C1 segment of cervical spinal cord (tissue), 14 donors: ENCODE measurements around the gene ARID1A.
"Not testable (repeated sequence)": the region's sequence is repeated elsewhere in the genome, so short reads cannot be mapped to it uniquely, and the experiment has no call there.

Experiments
- DNase-seq, 14 donors: peaks; one replicate each; lab custom pipeline; 2025; lab: John Stamatoyannopoulos, UW

The ARID1A gene

DNA sequence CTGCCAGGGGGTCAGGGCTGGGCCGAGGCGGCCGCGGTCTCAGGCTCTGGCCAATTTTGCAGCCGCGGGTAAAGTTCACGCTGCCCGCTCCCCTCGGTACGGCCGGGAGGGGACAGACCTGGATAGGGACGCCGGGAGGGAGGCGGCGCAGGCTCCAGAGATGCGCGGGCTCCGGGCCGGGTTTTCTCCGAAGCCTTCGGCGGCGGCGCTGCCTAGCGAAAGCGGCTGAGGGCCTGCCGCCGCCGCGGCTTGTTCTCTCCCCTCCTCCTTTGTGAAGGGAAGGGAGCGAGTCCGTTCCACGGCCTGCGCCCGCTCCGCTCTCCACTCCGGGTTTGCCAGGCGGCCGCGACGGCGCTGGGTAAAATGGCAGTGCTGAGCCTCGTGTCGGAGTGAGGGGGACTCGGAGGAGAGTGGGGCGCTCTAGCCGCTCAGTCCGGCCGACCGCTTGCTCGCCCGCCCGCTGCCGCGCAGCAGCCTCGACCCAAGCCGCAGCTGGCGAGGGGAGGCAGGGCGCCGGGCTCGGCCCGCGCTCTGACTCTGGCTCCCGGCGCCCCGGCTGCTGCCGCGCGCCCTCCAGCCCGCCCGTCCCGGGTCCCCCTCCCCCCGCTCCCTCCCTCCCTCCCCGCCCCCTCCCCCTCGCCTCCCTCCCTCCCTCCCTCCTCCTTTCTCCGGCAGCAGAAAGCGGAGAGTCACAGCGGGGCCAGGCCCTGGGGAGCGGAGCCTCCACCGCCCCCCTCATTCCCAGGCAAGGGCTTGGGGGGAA, at the start of gene ARID1A:
TSS of gene ARID1A (plus strand) at position 660 of the 763 bp plus-strand sequence. CDS start 389 bp downstream, outside the sequence.
- peak; percentile 76 to 96 (median 94) for DNase-seq

DNA sequence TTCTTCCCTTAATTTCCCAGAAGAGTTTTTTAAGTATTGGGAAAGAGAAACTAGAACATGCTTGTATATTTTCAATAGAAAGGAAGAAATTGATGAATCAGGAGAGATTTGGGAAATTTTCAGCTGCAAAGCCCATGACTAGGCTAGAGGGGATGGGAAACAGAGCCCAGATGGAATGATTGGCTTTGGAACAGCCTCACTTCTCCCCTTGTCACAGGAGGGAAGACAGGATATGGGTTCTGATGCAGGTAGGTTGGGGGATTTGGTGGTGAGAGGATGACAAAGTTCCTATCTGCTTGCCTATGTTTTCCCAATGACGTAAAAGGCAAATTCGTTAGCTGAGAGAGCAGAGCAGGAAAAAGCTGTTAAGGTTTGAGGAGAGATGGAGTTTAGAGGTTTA, 31.0 kb upstream of the ARID1A start:
- no peak for DNase-seq

DNA sequence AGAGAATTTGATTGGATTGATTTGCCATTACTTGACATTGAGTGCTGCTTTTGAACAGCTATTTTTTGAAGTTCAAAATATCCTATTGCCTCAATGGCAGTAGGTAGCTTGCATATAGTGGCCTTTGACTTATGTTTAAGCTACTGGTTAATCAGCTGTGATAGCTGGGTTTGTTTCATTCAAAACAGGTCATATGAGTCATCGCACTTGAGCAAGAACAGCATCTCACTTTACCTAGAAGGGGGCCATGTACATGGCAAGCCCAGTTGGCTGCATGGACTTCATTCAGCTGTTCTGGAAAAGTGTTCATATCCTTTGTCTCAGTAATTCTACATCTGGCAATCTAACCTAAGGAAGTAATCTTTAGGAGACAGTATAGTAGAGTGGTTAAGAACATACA, 29.0 kb upstream of the ARID1A start:
- no peak for DNase-seq

DNA sequence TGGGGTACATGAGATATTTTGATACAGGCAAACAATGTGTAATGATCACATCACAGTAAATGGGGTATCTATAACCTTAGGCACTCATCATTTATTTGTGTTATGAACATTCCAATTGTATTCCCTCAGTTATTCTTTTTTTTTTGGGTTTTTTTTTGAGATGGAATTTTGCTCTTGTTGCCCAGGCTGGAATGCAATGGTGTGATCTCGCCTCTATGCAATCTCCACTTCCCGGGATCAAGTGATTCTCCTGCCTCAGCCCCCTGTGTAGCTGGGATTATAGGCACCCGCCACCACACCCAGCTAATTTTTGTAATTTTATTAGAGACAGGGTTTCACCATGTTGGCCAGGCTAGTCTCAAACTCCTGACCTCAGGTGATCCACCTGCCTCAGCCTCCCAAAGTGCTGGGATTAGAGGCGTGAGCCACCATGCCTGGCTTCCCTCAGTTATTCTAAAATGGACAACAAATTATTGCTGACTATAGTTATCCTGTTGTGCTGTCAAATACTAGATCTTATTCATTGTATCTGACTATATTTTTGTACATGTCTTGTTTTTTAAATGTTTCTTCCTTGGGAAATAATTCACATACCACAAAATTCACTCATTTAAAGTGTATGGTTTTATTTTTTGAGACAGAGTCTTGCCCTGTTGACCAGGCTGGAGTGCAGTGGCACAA, 27.6 kb upstream of the ARID1A start:
- DNase-seq, result not testable (repeated sequence)

DNA sequence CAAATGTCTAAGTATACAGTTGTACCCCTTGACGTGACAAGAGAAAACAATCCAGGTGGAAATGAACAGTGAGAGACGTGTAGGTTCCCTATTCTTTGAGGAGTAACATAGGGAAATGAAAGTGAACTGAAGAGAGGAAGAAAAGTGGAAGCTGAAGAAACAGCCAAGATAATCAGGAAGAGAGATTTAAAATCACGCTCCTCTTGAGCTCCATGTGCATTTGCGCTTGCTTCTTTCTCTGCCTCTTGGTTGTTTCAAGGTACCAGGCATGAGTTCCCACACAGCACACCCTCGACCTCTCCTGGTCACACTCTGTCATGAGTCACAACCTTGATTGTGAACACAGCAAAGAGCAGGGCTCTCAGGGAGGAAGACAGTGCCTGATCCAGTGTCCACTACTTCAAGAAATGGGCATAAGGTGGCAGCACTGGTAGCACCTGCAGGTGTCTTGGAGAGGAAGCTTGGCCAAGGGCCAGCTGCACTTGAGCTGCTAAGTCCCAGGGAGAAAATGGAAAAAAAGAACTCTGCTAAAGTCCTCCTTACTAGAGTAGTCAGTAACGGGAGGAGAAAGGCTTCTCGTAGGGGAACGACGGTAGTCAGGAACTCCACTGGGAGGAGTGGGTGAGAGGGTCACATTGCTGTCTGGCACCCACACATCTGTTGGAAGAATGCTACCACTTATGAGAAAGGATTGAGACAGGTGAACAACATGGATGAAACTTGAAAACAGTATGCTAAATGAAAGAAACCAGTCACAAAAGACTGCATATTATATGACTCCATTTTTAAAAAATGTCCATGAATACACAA, 18.3 kb upstream of the ARID1A start:
- DNase-seq, result peak in 10 of 14 donors; percentile 4 to 78 (median 42)

DNA sequence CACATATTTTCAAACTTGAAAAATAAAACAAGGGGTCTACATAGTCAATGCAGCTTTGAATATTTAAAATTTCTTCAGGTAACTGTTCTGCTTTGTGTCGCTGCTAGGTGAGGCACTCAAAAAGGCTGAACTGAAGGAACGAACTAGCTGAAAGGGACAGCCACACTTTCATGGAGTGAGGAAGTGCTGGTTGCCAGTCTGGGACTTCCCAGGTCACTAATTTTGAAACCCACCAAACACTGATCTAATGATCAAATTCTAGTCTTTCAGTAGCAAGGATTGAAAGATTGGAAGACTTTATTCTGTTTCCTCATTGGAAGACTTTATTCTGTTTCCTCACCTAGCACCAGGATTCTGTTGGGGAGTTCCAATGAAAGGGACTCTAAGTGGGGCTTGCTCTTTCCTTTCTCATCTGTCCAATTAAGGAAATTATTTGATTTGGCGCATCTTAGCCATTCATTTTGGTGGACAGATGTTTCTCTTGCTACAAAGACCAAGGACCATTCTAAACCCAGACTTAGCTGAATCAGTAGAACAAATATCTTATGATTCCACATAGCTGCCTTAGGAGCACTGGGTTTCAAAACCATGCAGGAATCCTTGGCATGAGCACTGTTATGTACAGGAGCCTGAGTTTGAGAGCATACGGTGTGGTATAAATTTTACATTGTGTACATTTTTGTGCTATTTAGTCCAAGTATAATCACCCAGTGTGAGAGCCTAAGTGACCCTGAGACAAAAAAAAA, 10.9 kb upstream of the ARID1A start:
- no peak for DNase-seq

DNA sequence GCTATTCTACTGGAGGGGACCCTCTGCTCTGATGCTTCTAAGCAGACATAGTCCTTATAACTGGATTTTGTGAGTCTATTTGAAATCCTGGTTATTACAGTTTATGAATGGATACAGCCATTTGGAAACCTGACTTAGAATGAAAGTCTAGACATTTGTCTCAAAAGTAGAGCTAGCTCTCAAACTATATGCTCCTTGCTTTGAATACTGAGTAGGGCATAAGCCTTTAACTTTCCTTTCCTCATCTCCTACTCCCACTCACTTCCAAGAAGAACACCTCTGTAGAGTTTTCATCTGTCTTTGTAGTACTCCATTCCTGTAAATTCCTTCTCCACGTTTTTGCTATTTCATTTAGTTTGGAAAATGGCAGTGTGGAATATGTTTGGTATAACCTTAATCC, 9.0 kb upstream of the ARID1A start:
- DNase-seq, result no peak

DNA sequence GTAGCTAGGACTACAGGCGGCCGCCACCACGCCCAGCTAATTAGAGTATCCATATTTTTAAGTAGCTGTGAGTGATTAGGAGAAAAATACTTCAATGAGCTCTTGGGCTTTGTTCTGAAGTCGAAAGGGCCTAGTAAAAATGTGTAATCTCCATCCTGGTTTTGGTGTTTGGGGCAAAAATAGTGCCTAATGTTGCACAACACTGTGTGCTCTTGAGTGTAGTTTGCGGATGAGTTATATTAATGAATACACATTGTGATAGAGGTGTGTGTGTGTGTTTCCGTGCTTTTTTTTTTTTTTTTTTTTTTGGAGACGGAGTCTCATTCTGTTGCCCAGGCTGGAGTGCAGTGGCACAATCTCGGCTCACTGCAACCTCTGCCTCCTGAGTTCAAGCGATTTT, 6.3 kb upstream of the ARID1A start:
- no peak for DNase-seq

DNA sequence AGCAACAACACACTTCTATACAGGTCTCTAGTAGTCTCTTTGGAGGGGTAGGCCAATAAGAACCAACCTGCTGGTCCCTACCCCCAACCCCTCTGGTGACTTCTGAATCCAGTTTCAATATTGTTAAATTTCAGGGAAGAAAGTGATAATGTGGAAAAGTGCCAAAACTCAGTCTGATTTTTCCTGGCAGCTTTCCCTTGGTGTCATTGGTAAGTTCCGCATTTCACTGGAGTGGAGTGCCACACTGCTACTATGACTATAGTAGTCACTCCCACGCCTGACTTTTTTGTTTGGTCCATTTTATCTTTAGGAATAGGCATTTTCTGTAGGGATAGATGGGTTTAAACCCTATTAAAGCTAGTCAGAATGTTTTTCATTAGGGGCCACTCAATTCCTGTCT, 5.7 kb upstream of the ARID1A start:
- DNase-seq, result no peak

DNA sequence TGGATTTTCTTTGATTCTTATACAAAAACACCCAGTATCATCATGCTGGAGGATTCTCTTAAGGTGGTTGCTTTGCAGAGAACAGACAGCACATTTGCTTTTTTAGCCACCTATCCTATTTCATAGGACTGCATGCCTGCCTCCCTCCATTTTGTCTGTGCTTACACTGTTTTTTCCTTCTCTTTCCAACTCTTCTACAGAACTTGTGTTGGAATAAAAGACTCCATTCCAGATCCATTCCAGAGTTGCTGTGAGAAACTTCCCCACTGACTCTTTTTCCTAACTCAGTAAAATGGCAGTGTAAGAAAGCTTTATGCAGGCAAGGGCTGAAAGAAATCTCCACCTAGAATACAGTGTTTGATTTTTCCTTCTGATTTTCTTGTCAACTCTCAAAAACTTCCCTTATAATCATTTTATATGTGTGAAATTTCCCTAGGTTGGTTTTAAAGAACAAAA, 5.2 kb upstream of the ARID1A start:
- no peak for DNase-seq

DNA sequence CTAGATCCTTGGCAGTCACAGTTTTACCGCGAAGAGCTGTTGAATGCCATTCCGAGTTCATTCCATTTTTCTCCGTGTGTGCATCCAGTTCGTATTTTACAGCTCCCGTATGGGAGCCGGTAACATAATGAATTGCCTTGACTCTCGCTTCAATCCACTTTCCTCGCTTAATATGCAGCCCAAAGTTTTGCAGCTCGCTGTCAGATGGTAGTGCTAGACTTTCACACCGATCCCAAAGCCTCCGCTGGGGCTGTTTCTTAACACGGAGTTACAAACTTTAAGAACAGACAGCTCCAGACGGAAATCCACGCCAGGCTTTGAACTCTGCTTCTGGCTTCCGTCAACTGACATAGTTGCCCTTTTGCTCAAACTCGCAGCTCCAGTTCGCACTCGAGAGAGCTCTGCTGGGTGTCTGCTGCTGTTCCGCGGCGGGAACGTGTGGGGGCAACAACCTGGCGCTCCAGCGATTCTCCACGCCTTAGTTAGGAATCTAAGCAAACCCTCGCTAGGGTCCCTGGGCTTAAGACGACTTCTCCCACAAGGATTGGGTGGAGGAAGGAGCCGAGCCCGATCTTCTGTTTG, 3.5 kb upstream of the ARID1A start:
- peak in 13 of 14 donors; percentile 44 to 89 (median 82) for DNase-seq

DNA sequence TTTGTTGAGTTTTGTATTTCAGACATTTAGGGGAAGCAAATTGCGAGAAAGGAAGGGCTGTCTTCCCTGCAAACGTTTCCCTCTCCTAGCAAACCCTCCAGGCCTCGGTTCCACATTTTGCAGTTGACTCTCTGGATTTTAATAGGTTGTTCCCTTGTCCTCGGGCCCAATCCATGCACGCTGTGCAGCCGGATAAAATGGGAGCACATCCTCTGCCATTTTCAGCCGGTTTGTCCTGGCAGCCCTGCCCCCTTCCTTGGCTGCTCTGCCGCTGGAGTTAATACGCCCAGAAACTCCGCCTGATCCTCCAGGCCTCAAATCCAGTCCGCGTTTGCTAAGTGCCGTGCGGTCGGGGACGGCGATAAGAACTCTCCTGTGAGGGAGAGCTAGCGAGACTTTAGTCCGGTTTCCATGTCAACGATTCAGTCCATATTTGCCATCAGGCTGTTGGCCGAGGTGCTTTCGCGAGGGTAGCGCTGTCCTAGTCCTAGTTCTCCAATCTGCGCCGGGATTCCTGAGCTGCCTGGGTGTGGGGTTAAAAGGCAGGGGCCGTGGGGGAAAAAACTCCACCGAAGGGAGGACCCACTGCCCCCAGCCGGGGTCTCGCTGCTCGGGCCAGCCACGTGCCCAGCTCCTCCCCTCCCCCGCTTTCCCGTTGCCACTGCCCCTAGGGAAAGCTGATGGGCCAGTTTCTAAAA, 2.9 kb upstream of the ARID1A start:
- DNase-seq, result peak; percentile 43 to 97 (median 88)

DNA sequence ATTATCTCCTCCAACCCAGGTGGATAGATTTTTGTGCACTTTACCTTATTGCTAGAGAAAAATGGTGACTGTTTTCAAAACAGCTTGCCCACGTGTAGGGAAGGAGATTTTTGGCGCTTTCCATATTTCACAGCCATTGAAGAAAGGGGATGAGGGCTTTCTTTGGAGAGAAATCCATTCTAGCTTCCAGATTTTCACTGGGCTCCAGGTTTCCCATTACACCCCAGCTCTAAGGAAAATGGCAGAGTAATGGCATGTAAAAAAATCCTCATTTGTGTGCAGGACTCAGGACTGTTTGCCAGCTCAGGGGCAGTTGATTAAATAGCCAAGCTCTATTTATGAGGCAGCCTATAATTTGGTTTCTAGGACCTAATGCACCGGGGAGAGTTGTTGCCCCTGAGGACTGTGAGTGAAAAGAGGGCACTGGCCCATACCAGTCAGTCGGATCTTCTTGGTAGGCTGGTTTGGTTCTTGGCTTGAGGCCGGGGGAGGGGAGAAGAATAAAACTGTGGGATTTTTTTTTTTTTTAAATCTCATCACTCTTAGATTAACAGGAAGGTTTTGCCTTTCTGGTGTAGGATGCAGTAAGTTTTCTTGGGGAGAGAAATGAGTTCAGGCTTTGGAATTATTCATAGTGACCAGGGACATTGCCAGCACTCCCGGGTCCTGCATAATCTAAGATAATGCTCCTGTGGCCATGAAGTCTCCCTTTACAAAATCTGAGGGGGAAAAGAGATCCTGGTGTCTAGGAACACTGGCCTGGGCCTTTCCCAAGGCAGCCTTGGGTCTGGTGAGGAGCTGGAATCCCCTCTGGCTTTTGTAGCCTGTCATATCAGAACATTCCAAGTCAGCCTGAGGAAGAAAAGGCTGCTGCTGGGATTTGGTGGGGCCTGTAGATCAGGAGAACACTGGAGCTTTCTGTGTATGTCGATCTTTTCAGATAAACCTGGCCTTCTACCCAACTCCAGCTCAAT, 1.9 kb upstream of the ARID1A start:
- DNase-seq, result peak in 2 of 14 donors; percentile 8 to 15

DNA sequence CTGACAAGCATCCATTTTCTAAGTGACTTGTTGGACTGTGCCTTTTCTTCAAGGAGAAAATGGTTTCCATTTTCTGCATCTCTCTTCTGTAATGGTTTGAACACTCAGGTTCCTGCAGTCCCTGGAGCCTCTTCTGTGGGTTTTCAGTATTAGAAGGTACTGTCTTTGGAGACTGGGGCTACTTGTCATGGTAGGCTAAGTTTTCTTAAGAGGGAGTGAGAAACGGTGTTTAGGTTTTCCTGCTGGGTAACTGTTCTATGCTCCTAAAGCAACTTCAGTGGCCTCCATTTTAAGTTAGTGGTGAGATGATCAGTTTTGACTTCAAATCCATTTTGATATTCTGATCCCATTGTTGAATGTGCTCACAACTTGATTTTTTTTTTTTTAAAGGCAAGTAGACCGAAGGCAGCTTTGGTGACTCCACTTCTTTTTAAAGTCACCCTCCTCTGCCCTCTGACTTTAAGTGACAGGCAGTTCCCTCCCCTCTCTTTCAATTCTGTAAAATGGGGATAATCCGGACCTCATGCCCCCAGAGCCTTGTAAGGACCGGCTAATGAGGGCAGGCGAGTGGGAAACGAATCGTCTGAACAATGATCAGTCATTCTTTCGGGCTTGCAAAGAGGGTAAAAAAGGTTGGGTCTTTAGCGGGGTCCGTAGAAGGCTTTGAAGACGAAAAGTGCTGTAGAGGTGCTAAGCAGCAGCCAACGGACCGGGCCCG, 1.0 kb upstream of the ARID1A start:
- peak in 1 of 14 donors; percentile 68 for DNase-seq

DNA sequence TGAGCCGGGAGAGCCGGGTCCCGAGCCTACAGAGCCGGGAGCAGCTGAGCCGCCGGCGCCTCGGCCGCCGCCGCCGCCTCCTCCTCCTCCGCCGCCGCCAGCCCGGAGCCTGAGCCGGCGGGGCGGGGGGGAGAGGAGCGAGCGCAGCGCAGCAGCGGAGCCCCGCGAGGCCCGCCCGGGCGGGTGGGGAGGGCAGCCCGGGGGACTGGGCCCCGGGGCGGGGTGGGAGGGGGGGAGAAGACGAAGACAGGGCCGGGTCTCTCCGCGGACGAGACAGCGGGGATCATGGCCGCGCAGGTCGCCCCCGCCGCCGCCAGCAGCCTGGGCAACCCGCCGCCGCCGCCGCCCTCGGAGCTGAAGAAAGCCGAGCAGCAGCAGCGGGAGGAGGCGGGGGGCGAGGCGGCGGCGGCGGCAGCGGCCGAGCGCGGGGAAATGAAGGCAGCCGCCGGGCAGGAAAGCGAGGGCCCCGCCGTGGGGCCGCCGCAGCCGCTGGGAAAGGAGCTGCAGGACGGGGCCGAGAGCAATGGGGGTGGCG, 371 bp downstream of the ARID1A start:
- no peak for DNase-seq

DNA sequence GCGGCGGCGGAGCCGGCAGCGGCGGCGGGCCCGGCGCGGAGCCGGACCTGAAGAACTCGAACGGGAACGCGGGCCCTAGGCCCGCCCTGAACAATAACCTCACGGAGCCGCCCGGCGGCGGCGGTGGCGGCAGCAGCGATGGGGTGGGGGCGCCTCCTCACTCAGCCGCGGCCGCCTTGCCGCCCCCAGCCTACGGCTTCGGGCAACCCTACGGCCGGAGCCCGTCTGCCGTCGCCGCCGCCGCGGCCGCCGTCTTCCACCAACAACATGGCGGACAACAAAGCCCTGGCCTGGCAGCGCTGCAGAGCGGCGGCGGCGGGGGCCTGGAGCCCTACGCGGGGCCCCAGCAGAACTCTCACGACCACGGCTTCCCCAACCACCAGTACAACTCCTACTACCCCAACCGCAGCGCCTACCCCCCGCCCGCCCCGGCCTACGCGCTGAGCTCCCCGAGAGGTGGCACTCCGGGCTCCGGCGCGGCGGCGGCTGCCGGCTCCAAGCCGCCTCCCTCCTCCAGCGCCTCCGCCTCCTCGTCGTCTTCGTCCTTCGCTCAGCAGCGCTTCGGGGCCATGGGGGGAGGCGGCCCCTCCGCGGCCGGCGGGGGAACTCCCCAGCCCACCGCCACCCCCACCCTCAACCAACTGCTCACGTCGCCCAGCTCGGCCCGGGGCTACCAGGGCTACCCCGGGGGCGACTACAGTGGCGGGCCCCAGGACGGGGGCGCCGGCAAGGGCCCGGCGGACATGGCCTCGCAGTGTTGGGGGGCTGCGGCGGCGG, 1.0 kb downstream of the ARID1A start:
- DNase-seq, result peak in 6 of 14 donors; percentile 8 to 65 (median 22)

DNA sequence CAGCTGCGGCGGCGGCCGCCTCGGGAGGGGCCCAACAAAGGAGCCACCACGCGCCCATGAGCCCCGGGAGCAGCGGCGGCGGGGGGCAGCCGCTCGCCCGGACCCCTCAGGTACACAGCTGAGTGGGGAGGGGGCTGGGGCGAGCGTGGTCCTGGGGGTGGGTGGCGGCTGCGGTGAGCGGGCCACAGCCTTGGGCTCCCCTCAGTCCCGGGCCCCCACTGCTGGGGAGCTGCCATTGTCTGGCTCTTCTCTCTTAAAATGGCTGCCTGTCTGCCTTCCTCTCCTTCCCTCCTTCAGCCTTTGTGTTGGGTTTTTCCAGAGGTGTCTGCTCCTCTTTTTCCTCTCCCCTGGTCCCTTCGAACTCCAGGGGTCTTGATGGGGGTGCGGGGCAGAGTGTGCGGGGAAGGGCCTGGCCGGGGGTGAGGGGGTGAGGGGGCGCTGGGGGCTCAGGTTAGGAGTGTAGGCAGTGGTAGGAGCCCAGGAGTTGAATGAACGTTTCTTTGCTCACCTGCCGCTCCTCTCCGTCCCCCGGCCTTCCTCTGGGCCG, 1.7 kb downstream of the ARID1A start:
- DNase-seq, result peak in 1 of 14 donors; percentile 51
